Measurements from ENCODE around the gene GFPT2. TPM values are rescaled to one million over a fixed set of nuclear protein-coding genes. Genes with fewer than 3 reads are reported as not detected.

The GFPT2 gene
- total and polyA plus RNA-seq, 2 of the 4 experiments (the other 2 are of a cell fraction), result 20.3 to 20.8 TPM

DNA sequence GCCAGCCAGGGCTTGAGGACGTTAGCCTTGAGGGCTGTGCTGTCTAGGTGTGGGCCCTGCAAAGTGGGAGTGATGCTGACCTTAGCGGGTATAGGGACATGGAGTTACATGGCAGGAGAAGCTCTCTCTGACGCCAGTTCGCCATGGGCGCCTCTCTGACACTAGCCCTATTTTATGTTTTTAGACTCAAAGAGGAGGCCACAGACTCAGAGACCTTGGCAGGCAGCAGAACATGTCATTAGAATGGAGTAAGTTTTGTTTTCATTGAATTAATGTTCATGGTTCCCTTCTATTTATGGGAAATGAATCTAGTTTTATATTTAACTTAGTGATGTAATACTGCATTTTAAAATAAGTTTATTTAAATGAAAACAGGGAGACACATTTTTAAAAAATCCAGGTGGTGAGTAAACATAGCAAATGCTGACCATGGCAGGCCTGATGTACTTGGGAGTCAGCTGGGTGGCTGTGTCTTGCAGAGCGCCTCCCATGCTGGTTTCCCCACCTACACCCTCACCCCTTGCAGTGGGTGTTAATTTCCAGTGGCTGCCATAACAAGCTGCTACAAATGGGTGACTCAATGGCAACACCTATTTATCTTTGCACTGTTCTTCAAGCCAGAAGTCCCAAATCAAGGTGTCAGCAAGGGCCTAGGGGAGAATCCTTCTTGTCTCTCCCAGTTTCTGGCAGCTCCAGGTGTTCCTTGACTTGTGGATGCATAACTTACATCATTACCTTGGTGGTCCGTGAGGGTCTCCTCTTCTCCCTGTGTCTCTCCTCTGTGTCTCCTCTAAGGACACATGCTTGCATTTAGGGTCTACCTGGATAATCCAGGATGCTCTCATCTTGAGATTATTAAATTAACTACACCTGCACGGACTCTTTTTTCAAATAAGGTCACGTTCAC, 25.6 kb upstream of the GFPT2 start (continued):
- TF ChIP-seq, protein P1, sequence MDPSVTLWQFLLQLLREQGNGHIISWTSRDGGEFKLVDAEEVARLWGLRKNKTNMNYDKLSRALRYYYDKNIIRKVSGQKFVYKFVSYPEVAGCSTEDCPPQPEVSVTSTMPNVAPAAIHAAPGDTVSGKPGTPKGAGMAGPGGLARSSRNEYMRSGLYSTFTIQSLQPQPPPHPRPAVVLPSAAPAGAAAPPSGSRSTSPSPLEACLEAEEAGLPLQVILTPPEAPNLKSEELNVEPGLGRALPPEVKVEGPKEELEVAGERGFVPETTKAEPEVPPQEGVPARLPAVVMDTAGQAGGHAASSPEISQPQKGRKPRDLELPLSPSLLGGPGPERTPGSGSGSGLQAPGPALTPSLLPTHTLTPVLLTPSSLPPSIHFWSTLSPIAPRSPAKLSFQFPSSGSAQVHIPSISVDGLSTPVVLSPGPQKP (IDR thresholded peaks at IDR 0.05; ENCODE audit: borderline replicate concordance, low read depth, low read length), result no peak

DNA sequence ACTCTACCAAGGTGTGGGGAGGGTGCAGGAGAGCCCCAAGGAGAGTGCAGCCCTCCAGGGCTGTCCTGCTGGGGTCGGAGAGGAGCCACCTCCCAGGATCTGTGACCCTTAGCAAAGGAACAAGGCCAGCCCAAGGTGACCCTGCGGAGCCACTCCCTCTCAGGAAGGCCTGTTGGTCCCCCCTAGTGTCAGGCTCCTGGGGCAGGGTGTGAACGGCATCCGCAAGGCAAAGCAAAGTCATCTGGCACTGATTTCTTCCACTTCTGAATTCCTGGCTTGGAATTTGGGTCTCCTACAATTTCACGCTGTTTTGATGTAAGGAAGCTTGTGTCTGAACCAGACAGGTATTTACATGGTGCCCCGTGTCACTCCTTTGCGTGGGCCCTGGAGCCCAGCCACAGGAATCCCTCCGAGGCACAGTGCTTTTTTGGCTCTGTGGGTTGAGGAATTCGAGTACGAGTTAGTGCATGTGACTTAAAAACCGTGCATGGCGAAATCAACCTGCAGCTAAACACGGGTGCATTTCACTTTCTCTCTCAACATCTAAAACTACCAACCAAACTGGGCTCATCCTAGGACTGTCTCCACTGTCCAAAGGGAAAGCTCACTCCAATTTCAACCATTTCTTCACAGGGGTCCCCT, 24.5 kb upstream of the GFPT2 start:
- dilution Hi-C loops (cut with HindIII; ENCODE audit: low sequenced_read_pairs, unreplicated experiment) (no loop called here), intact Hi-C loops (cut with micrococcal nuclease) (no loop called here), in situ Hi-C loops (cut with MboI; ENCODE audit: low sequenced_read_pairs) (no loop called here)
- no peak overlapping the region for H3K4me3 ChIP-seq (ENCODE audit: insufficient read depth, low read depth, low read length)
- BruUV-seq (replicated peaks), result no TSS peak
- no peak overlapping the region for H3K18ac ChIP-seq (ENCODE audit: low read depth, low read length)
- DNase-seq (no peak), ATAC-seq (ENCODE audit: low read depth) (no peak)
- H3K27me3 ChIP-seq (ENCODE audit: control insufficient read depth, insufficient read depth, low read length), result peaks cover 10% of the 10 kb centered on the region
- TF ChIP-seq BHLHE40 (IDR thresholded peaks at IDR 0.05; ENCODE audit: low read depth, low read length) (no peak), NFE2L2 (IDR thresholded peaks at IDR 0.05; ENCODE audit: low read depth, low read length) (no peak), RCOR1 (IDR thresholded peaks at IDR 0.05; ENCODE audit: insufficient replicate concordance, low read length) (no peak), CHD1 (IDR thresholded peaks at IDR 0.05; ENCODE audit: low read depth, low read length) (no peak), MXI1 (IDR thresholded peaks at IDR 0.05; ENCODE audit: borderline replicate concordance, low read depth, low read length) (no peak), FOS (IDR thresholded peaks at IDR 0.05; ENCODE audit: low read depth, low read length) (no peak), MAFK (IDR thresholded peaks at IDR 0.05; ENCODE audit: low read depth, low read length) (no peak), SMC3 (IDR thresholded peaks at IDR 0.05; ENCODE audit: low read depth, low read length) (no peak), POLR2A (IDR thresholded peaks at IDR 0.05; ENCODE audit: low read depth, low read length) (no peak)
- TF ChIP-seq, protein P2, sequence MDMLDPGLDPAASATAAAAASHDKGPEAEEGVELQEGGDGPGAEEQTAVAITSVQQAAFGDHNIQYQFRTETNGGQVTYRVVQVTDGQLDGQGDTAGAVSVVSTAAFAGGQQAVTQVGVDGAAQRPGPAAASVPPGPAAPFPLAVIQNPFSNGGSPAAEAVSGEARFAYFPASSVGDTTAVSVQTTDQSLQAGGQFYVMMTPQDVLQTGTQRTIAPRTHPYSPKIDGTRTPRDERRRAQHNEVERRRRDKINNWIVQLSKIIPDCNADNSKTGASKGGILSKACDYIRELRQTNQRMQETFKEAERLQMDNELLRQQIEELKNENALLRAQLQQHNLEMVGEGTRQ (IDR thresholded peaks at IDR 0.05; ENCODE audit: low read depth, low read length), result no peak
- TF ChIP-seq, protein P1 (IDR thresholded peaks at IDR 0.05; ENCODE audit: borderline replicate concordance, low read depth, low read length), result no peak
- no peaks in the 10 kb centered on the region for H3K9me3 ChIP-seq (ENCODE audit: control insufficient read depth, insufficient read depth, low read length)
- H2BK15ac ChIP-seq (ENCODE audit: low read depth, low read length), result no peak overlapping the region
- no peak overlapping the region for H2AK9ac ChIP-seq (replicated peaks; ENCODE audit: low read depth, low read length, poor library complexity)
- no peaks in the 10 kb centered on the region for H3K79me1 ChIP-seq (ENCODE audit: low read depth in 1 of 2, low read length in 2 of 2)
- H3K9me1 ChIP-seq (ENCODE audit: insufficient read depth, low read length), result no peaks in the 10 kb centered on the region
- H2AFZ ChIP-seq (replicated peaks; ENCODE audit: low read length, poor library complexity), result no peak overlapping the region
- H4K8ac ChIP-seq (ENCODE audit: low read depth in 2 of 2, low read length in 2 of 2), result no peak overlapping the region
- H3K9ac ChIP-seq (ENCODE audit: low read depth, low read length), result no peak overlapping the region
- H2BK120ac ChIP-seq (ENCODE audit: low read depth, low read length), result no peak overlapping the region
- H3K36me3 ChIP-seq (ENCODE audit: control insufficient read depth, insufficient read depth, low read length), result no peaks in the 10 kb centered on the region
- no peak overlapping the region for H4K91ac ChIP-seq (ENCODE audit: insufficient read depth, low read depth, low read length)
- H3K23ac ChIP-seq (ENCODE audit: low read depth, low read length), result no peak overlapping the region
- ChIA-PET CTCF (no interaction called here), POLR2A (ENCODE audit: unreplicated experiment) (no interaction called here)
- H3K4me1 ChIP-seq (ENCODE audit: control insufficient read depth, insufficient read depth, low read length), result no peaks in the 10 kb centered on the region
- no peak overlapping the region for H3K14ac ChIP-seq (replicated peaks; ENCODE audit: low read depth, low read length)
- H4K20me1 ChIP-seq (ENCODE audit: insufficient read depth, low read length), result no peaks in the 10 kb centered on the region
- no peak overlapping the region for H3K56ac ChIP-seq (ENCODE audit: extremely low read depth, insufficient read depth, low read length)
- H4K5ac ChIP-seq (ENCODE audit: low read depth, low read length), result no peak overlapping the region
- no peak overlapping the region for H2BK20ac ChIP-seq (ENCODE audit: low read depth, low read length)
- no peak overlapping the region for H3K4ac ChIP-seq (ENCODE audit: low read depth, low read length)
- no peak overlapping the region for H3K4me2 ChIP-seq (ENCODE audit: low read depth, low read length)
- no peak overlapping the region for H3K27ac ChIP-seq (ENCODE audit: insufficient read depth, low read length)
- no peak overlapping the region for H2AK5ac ChIP-seq (ENCODE audit: low read depth, low read length)
- H2BK5ac ChIP-seq (ENCODE audit: low read depth, low read length, poor library complexity, severe bottlenecking), result no peak overlapping the region
- no CpG with 5 or more reads among the region's 13 CpGs for WGBS, 2 experiments (ENCODE audit: extremely low coverage in 2 of 2, insufficient read length in 1 of 2)

Measured in IMR-90 (cell line).